Fibroblast of pulmonary artery (primary cell): ENCODE data around the gene ASCL2.
A peak's percentile ranks its signal among the peaks of the same experiment; 100 is the strongest.

ENCODE experiments used
- DNase-seq: peaks from one replicate; pipeline ENCODE4 v3.0.0-alpha.2; 2010; ENCODE audit warnings: low read depth
- H3K4me3 ChIP-seq: replicated peaks from 2 replicates; pipeline ENCODE4 v1.5.1; 2011; ENCODE audit warnings: low read depth, mild to moderate bottlenecking, control low read depth, low read length, moderate library complexity
- TF ChIP-seq, protein P1 (sequence below): IDR thresholded peaks from 2 replicates; pipeline ENCODE4 v1.5.1; 2011; ENCODE audit warnings: mild to moderate bottlenecking, control low read depth, low read length, inconsistent platforms; ENCODE audit errors: missing control alignments

The ASCL2 gene

GRCh38 chr11:2307501-2308331 is 37.3 kb upstream of the ASCL2 start:
- no peak for DNase-seq
- H3K4me3 ChIP-seq, result no peak overlapping the region
- TF ChIP-seq, protein P1, sequence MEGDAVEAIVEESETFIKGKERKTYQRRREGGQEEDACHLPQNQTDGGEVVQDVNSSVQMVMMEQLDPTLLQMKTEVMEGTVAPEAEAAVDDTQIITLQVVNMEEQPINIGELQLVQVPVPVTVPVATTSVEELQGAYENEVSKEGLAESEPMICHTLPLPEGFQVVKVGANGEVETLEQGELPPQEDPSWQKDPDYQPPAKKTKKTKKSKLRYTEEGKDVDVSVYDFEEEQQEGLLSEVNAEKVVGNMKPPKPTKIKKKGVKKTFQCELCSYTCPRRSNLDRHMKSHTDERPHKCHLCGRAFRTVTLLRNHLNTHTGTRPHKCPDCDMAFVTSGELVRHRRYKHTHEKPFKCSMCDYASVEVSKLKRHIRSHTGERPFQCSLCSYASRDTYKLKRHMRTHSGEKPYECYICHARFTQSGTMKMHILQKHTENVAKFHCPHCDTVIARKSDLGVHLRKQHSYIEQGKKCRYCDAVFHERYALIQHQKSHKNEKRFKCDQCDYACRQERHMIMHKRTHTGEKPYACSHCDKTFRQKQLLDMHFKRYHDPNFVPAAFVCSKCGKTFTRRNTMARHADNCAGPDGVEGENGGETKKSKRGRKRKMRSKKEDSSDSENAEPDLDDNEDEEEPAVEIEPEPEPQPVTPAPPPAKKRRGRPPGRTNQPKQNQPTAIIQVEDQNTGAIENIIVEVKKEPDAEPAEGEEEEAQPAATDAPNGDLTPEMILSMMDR, result no peak

- no peak overlapping the region for H3K4me3 ChIP-seq
- TF ChIP-seq, protein P1, result no peak
- no peak for DNase-seq
These were observed 36.6 kb upstream of the ASCL2 start for GRCh38 chr11:2306877-2307500.

DNA sequence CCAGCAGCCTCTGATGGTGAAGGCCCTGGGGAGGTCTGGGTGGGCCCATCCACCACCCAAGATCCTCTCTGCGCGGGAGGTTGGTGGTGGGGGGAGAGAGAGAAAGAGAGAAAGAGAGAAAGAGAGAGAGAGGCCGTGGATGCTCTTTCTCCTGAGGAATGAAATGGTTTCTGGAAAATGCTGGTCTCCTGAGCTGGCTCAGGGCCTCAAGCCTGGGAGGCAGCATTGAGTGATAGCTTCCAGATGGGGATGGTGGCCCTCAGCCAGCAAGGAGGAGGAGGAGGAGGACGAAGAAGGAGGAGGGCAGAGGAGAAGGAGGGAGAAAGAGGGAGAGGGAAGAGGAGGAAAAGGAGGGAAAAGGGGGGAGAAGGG is 36.0 kb upstream of the ASCL2 start:
- TF ChIP-seq, protein P1, result no peak
- DNase-seq, result peak; percentile 91
- H3K4me3 ChIP-seq, result peak overlapping the region; percentile 12

DNA sequence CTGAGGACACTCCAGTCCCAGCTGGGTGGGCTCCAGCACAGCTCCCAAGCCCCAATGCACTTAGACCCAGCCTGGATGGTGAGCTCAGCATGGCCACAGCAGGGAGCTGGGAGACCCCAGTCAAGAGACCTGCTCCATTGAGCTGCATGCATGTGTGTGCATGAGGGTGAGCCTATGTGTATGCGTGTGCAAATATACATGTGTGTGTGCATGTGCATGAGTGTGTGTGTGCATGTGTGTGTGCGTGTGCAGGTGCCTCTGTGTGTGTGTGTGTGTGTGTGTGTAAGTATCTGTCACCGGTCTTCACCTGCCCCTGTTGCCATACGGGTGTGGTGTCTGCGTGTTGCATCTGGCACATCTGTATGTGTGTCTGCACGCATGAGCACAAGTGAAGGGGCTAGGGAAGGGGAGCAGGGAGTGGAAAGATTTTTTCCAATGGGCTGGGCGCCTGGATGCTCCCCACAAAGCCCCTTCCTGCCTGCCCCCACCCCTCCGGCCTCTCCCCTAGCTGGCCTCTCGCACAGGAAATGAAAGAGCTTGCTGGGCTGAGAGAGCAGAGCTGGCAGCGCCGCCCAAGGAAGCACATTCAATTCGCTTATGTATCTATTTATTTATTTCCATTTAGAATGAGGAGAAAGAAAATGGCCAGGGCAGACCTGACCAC is 35.5 kb upstream of the ASCL2 start:
- peak overlapping the region; percentile 12 for H3K4me3 ChIP-seq
- TF ChIP-seq, protein P1, result no peak
- DNase-seq, result peak; percentile 65

GRCh38 chr11:2305140-2305778 is 34.9 kb upstream of the ASCL2 start:
- TF ChIP-seq, protein P1, result peak; percentile 89
- H3K4me3 ChIP-seq, result no peak overlapping the region
- peak; percentile 79 for DNase-seq

DNA sequence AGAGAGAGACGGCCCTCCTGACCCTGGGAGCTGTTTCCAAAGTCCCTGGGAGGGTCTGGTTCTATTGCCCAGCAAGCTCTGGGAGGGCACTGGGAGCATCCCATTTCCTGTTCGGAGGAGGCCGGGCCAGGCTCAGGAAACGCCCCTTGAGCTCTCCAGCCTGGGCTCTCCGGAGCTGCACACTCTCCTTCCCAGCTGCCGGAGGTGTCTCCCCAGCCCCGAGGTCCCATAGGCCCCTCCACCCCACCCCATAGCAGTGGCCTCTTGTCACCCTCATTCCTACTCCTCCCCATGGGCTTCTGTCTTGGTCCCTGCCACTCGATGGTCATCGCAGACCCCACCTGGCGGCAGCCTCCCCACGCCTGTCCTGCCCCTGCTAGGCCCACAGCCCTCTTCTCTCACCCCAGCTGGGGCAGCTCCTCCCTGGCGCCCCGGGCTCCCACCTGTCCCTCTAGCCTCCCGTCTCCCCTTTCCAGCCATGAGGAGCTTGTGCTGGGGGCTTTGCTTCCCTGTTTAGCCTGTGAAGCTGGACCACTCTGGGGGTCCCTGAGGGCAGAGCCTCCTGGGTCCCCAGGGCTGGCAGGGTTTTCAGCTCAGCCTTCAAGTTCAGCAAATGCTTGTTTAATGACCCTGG is 34.2 kb upstream of the ASCL2 start:
- DNase-seq, result no peak

More for the DNA sequence above, 34.2 kb upstream of the ASCL2 start:
- TF ChIP-seq, protein P1, result no peak
- H3K4me3 ChIP-seq, result no peak overlapping the region
